RWPE2 (cell line): Measurements from ENCODE around the gene NSD2.
A peak's percentile ranks its signal among the peaks of the same experiment; 100 is the strongest.

ENCODE experiments used
- ATAC-seq: fragments of 200-7000 bp; cut with Tn5 transposase; 3 replicates; pipeline ENCODE4 v1.9.1; 2021; ENCODE audit warnings: low read depth
- DNase-seq: peaks from one replicate; pipeline ENCODE4 v3.0.0-alpha.2; 2020; ENCODE audit warnings: low spot score
- H3K27ac ChIP-seq: fragments of 450-650 bp; 2 replicates; pipeline ENCODE4 v1.5.1; 2017; ENCODE audit warnings: mild to moderate bottlenecking; ENCODE audit not compliant: poor library complexity, severe bottlenecking
- H3K27me3 ChIP-seq: fragments of 250-450 bp; sonication (Bioruptor Pico); 2 replicates; pipeline ENCODE4 v1.5.1; 2021; ENCODE audit warnings: mild to moderate bottlenecking, moderate library complexity; ENCODE audit not compliant: insufficient read depth, poor library complexity, severe bottlenecking
- H3K36me3 ChIP-seq: fragments of 250-450 bp; sonication (Bioruptor Pico); 2 replicates; pipeline ENCODE4 v1.5.1; 2020; ENCODE audit warnings: low read depth, mild to moderate bottlenecking, moderate library complexity
- H3K4me1 ChIP-seq: fragments of 250-450 bp; sonication (Bioruptor Pico); 2 replicates; pipeline ENCODE4 v1.5.1; 2021; ENCODE audit warnings: mild to moderate bottlenecking, moderate library complexity; ENCODE audit not compliant: insufficient read depth, poor library complexity, severe bottlenecking
- H3K4me3 ChIP-seq: fragments of 250-450 bp; sonication (Bioruptor Pico); 2 replicates; pipeline ENCODE4 v1.5.1; 2021; ENCODE audit warnings: mild to moderate bottlenecking, moderate library complexity; ENCODE audit not compliant: severe bottlenecking
- H3K9me3 ChIP-seq: fragments of 250-450 bp; sonication (Bioruptor Pico); 2 replicates; pipeline ENCODE4 v1.5.1; 2021; ENCODE audit warnings: mild to moderate bottlenecking, moderate library complexity; ENCODE audit not compliant: severe bottlenecking
- CTCF ChIP-seq: fragments of 450-650 bp; IDR thresholded peaks from one replicate; pipeline ENCODE4 v1.5.1; 2017; ENCODE audit warnings: mild to moderate bottlenecking, moderate library complexity; ENCODE audit not compliant: poor library complexity, severe bottlenecking

Gene NSD2

GRCh38 chr4:1974840-1975239 is 103.6 kb downstream of the NSD2 start:
- peak; percentile 41 for DNase-seq
- ATAC-seq, result no peak
- Histone ChIP-seq H3K27me3 (no peaks in the 10 kb centered on the region), H3K36me3 (peaks cover 97% of the 10 kb centered on the region), H3K27ac (no peak overlapping the region), H3K9me3 (no peaks in the 10 kb centered on the region), H3K4me1 (no peaks in the 10 kb centered on the region), H3K4me3 (no peak overlapping the region)
- TF ChIP-seq CTCF, result no peak

DNA sequence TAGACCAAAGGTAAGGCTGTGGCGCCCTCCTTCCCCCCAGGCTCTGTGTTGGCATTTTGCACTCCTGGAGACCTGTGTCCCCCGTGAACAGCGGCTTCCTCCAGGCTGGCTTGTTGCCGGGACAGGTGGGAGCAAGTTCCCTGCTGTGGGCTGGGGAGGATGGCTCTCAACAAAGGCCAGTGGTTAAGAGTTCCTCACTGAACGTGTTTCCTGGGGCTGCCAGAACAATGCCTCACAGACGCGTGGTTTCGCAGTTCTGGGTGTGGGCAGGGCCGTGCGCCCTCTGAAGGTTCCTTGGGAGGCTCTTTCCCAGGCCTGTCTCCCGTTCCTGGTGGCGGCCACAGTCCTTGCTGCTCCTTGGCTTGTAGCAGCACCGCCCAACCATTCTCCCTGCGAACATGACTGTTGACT is 104.2 kb downstream of the NSD2 start:
- Histone ChIP-seq H3K36me3 (peaks cover 95% of the 10 kb centered on the region), H3K4me1 (no peaks in the 10 kb centered on the region), H3K4me3 (no peak overlapping the region), H3K9me3 (no peaks in the 10 kb centered on the region), H3K27ac (no peak overlapping the region), H3K27me3 (no peaks in the 10 kb centered on the region)
- no peak for TF ChIP-seq CTCF
- DNase-seq (peak; percentile 59), ATAC-seq (no peak)

GRCh38 chr4:1975880-1976279 is 104.7 kb downstream of the NSD2 start:
- TF ChIP-seq CTCF, result no peak
- H3K27me3 ChIP-seq, result no peaks in the 10 kb centered on the region
- no peak overlapping the region for H3K4me3 ChIP-seq
- no peak overlapping the region for H3K27ac ChIP-seq
- H3K9me3 ChIP-seq, result no peaks in the 10 kb centered on the region
- DNase-seq, result peak; percentile 46
- H3K4me1 ChIP-seq, result no peaks in the 10 kb centered on the region
- ATAC-seq, result no peak
- H3K36me3 ChIP-seq, result peaks cover 95% of the 10 kb centered on the region

GRCh38 chr4:1976416-1977352 is 105.5 kb downstream of the NSD2 start:
- DNase-seq (peak; percentile 57), ATAC-seq (no peak)
- TF ChIP-seq CTCF, result no peak
- Histone ChIP-seq H3K27ac (no peak overlapping the region), H3K27me3 (no peaks in the 10 kb centered on the region), H3K9me3 (no peaks in the 10 kb centered on the region), H3K36me3 (peaks cover 95% of the 10 kb centered on the region), H3K4me3 (no peak overlapping the region), H3K4me1 (no peaks in the 10 kb centered on the region)

GRCh38 chr4:1978226-1978625 is 107.0 kb downstream of the NSD2 start:
- no peaks in the 10 kb centered on the region for H3K27me3 ChIP-seq
- no peaks in the 10 kb centered on the region for H3K9me3 ChIP-seq
- H3K36me3 ChIP-seq, result peaks cover 95% of the 10 kb centered on the region
- H3K4me1 ChIP-seq, result no peaks in the 10 kb centered on the region
- H3K4me3 ChIP-seq, result no peak overlapping the region
- TF ChIP-seq CTCF, result no peak
- ATAC-seq (no peak), DNase-seq (peak; percentile 55)
- no peak overlapping the region for H3K27ac ChIP-seq
